ENCODE results near the gene ZDHHC11.
A peak's percentile ranks its signal among the peaks of the same experiment; 100 is the strongest.

The ZDHHC11 gene, protein sequence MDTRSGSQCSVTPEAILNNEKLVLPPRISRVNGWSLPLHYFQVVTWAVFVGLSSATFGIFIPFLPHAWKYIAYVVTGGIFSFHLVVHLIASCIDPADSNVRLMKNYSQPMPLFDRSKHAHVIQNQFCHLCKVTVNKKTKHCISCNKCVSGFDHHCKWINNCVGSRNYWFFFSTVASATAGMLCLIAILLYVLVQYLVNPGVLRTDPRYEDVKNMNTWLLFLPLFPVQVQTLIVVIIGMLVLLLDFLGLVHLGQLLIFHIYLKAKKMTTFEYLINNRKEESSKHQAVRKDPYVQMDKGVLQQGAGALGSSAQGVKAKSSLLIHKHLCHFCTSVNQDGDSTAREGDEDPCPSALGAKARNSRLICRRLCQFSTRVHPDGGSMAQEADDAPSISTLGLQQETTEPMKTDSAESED

DNA sequence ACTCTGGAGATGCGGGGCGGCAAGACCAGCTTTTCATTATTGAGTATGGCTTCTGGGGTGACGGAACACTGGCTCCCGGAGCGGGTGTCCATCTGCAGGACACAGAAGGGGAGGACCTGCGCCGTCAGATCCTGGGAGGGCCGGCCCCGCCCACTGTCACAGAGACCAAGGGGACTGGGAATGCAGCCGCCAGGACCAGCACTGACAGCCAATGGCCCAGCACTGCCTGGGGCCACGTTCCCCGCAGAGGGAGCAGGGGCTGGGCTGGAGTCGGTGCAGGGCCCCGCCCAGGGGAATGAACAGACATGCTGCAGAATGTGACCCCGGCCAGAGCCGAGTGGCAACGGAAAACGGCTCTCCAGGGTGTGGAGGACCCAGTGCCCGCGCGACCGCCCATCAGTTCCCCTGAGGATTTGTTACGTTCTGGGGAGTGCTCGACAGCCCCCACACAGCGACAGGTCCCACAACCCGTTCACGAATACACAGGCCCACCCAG is at the start of gene ZDHHC11:
TSS of gene ZDHHC11 (minus strand) at position 476 of the 496 bp plus-strand sequence. CDS start at position 92, 384 bp downstream.
- no peak for DNase-seq (ENCODE audit: low read depth in 1 of 2, low spot score in 1 of 2)

- DNase-seq (ENCODE audit: low read depth in 1 of 2, low spot score in 1 of 2), result no peak
These were observed 42.9 kb upstream of the ZDHHC11 start for GRCh38 chr5:893711-894110.

DNA sequence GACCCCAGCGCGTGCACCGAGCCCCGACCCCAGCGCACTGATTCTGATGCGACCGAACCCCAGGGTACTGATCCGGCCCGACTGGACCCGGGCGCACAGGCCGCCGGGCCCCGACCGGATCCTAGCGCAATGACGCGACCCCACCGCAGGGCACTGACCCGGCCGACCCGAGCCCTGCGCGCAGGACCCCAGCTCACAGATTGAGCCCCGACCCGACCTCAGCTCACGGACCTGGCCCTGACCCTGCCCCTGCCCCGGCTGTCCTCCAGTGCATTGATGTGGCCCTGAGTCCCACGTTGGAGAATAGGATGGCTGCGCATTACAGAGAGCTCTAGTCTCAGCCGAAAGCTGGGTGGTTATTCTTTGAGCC is 42.3 kb upstream of the ZDHHC11 start:
- no peak for DNase-seq (ENCODE audit: low read depth in 1 of 2, low spot score in 1 of 2)

GRCh38 chr5:892394-893136 is 41.8 kb upstream of the ZDHHC11 start, which contains the start of the genes BRD9 and TRIP13:
TSS of gene BRD9 (minus strand) at chr5:892801. CDS start at chr5:892657, 144 bp downstream.
TSS of gene TRIP13 (plus strand) at chr5:892884. CDS start at chr5:892999, 115 bp downstream.
- DNase-seq (ENCODE audit: low read depth in 1 of 2, low spot score in 1 of 2), result peak; percentile 69 to 77

DNA sequence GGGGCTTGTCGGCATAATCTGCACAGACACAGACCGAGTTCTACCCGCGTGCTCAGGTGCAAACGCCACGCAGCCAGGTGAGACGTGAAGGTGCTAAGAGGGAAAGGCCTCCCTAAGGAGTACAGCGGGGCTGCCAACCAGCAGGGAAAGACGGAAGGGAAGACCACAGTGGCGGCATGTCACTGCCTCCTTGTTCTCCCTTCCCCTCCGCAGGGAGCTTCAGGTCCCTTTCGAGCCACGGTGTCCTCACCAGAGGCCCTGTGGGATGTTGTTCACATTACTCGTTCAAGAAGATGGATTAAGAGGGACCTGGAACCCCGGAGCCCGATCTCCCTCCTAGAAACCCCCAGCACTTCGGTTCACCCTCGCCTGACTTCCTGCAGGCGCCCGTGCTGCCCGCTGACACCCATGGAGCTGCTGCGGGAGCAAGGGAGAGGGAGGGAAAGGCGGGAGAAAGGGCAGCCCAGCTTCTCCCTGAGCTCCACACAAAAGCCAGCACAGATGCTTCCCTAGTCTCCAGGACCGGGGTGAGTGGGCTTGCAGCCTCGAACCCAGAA is 41.1 kb upstream of the ZDHHC11 start:
- no peak for DNase-seq (ENCODE audit: low read depth in 1 of 2, low spot score in 1 of 2)

- DNase-seq (ENCODE audit: low read depth in 1 of 2, low spot score in 1 of 2), result no peak
These were observed 40.5 kb upstream of the ZDHHC11 start for GRCh38 chr5:891117-891836.

GRCh38 chr5:889075-889710 is 38.4 kb upstream of the ZDHHC11 start:
- DNase-seq (ENCODE audit: low read depth in 1 of 2, low spot score in 1 of 2), result no peak

- no peak for DNase-seq (ENCODE audit: low read depth in 1 of 2, low spot score in 1 of 2)
These were observed 37.9 kb upstream of the ZDHHC11 start for GRCh38 chr5:888638-889035.

DNA sequence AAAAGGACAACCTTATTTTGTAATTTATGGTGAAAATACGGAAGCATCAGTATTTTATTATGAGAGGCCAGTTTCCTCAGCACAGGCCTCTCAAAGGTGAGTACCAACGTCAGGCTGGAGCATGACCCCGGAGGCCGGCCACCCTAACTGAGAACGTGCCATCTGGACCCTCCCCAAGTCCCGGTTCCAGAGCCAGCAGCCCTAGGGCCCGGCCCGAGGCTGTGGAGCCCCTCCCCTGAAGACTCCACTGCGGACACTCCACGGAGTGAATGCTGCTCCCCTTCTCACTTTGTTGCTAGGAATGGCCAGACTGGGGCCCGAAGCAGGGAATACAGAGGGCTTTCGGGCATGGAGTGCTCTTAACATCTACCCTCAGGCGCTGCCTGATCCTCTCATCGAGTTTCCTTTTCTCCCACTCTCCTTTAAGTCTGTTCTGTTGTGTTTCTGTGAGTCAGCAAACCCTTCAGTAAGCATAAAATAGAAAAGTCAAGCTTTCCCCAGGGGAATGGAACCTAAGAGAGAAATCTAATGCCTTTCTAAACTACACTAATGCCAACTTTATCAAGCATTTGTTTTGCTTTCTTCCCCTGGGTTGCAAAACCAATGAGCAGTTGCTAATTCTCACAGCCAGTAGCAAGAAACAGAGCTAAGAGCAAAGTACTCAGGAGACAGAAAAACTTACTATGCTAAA is 37.3 kb upstream of the ZDHHC11 start:
- DNase-seq (ENCODE audit: low read depth in 1 of 2, low spot score in 1 of 2), result no peak

GRCh38 chr5:886716-887325 is 36.0 kb upstream of the ZDHHC11 start:
- DNase-seq (ENCODE audit: low read depth in 1 of 2, low spot score in 1 of 2), result no peak

DNA sequence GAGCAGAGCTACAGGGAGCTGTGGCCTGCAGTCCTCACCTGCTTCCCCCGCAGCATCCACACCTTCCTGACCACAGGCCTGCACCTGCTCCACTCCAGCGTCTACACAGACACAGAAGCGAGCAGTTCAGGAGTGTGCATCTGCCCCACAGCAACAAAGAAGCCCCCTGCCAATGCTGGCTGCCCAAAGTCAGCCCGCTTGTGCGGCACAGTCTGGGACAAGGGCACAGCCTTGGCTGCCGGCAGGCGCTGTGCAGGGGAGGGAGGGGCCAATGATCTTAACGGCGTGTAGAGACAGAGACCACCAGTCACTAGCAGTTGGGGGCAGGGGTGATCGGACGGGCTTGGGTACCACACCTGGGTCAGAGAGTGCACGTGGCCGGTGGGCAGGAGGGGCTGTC is 35.2 kb upstream of the ZDHHC11 start:
- no peak for DNase-seq (ENCODE audit: low read depth in 1 of 2, low spot score in 1 of 2)

DNA sequence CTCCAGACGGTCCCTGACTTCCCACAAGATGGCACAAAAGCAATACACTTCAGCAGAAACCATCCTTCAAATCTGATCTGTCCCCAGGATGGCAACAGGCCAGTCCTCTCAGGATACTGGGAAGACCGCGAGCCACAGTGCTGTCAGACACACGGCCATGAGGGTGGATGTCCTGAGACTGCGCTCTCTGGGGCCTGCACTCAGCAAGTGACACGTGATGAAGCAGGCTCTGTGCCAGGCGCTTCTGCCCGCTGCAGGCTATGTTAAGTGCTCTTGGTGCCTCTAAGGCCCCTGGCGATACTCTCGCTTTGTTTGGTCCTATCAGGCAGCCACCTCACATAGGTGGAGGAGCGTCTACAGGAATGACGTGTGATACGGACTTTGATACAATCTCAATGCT is 34.7 kb upstream of the ZDHHC11 start:
- no peak for DNase-seq (ENCODE audit: low read depth in 1 of 2, low spot score in 1 of 2)

GRCh38 chr5:885127-885442 is 34.3 kb upstream of the ZDHHC11 start:
- no peak for DNase-seq (ENCODE audit: low read depth in 1 of 2, low spot score in 1 of 2)

DNA sequence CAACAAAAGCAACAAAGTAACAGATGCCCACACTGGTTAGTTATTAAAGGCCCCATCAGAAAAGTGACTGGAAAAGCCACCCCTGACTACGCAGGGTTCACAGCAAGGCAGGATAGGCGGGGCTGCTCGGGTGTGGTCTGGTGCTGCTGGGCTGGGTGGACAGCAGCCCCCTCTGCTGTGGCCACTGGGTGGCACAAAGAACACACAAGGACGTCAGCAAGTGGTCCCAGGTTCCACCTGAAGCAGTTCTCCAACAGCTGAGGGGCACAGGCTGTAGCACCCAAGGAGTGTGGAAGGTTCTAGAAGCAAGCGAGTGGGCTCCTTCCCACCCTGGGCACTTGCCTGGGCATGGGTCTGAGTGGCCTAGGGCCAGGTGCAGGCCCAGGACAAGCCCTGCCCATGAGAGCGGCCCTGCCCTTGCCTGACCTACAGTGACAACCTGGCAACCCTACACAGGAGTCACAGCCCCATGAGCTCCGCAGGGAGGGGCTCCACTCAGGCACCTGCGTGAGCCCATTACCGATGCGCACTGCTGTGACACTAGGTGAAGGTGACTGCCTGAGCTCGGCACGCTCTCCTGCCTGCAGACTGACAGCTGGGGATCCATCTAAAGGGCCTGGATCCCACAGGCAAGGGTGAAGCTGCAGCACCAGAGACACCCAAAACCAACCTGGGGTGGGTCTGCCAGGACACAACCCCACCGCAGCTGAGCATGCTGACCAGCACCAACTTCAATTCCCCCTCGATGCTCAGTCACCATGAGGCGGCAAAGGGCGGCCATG is 33.8 kb upstream of the ZDHHC11 start:
- no peak for DNase-seq (ENCODE audit: low read depth in 1 of 2, low spot score in 1 of 2)

DNA sequence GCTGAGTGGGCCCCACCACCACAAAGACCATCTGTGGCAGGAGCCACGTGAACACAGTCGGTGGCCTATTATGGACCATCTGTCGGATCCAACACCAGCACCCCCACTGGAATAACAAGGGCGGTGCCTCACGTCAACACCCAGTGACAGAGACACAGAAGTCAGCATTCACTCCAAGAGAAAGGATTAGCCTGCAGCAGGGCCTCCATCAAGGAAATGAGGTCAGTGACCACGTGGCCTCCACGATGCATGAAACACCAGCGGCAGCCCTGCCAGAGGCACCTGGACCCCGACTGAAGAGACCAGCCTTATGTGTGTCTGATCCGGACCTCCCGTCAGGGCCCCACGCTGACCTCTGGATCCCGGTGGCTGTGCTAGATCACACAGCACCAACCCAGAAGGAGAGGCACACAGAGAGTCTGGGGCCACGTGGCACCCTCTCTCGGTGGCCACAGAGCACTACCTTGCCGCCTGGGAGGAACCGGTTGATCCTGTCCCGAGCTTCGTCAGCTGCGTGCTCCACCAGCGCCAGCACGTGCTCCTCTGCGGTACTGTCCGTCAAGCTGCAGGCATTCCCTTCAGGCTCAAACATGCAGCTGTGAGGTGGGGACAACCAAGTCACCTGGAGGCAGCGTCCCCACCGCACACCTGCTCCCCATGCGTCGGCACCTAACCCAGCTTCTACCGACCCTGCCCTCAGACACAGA is 32.8 kb upstream of the ZDHHC11 start:
- no peak for DNase-seq (ENCODE audit: low read depth in 1 of 2, low spot score in 1 of 2)

GRCh38 chr5:882253-883183 is 31.7 kb upstream of the ZDHHC11 start:
- DNase-seq (ENCODE audit: low read depth in 1 of 2, low spot score in 1 of 2), result no peak

DNA sequence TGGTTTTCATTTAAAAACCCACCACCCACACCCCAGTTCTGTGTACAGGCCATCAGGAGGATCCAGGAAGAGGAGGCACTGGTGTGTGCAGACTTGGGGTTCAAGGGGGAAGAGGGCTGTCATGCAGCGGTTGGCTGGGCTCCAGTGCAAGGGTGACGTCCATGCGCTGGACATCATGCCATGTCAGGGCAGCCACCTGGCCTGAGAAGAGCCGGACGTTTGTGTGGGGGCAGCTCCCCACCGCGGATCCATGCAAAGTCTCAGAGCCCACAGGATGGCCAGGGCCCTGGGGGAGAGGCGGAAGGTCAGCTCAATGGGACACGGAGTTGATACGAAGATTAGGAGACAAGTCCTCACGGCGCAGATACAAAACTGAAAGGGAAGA is 30.8 kb upstream of the ZDHHC11 start:
- no peak for DNase-seq (ENCODE audit: low read depth in 1 of 2, low spot score in 1 of 2)

Data from stimulated activated CD4-positive, alpha-beta T cell treated with anti-CD3 and anti-CD28 coated beads, Interleukin-15, amount 100 ng/mL, for 1 hour (primary cell).